Measurements from ENCODE around the gene WBP2NL.

WBP2NL gene

DNA sequence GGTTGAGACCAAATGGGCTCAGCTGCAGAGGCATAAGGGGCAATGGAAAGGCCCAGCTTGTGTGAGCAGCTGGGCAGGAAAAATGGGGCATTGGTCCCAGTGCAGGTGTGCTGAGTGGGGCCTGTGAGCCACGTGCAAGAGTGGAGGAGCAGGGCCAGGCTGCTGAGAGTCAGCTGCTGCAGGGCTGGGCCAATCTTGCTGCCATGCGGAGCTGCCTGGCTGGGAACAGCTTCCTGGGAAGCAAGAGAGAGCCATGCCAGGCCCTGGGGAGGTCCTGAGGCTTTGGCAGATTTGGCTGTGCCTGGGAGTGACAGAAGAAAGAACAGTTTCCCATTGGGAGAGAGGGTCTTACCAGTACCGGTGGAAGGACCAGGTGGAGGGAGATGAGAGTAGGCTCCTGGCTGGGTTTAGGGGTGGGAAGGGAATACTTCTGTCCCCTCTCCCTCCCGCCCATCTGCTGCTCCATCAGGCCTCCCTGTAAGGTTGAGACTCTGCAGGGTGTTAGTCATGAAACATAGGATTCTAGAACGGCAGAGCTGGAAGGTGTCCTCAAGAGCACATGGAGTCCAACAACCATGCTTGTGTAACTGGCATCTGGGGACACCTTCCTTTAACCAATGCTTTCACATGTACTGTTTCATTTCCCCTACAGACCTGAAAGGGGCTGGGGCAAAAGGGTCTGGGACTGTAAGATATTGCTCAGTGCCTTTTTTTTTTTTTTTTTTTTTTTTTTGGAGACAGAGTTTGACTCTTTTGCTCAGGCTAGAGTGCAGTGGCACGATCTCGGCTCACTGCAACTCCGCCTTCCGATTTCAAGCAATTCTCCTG is 19.0 kb upstream of the WBP2NL start:
- no peak for DNase-seq

DNA sequence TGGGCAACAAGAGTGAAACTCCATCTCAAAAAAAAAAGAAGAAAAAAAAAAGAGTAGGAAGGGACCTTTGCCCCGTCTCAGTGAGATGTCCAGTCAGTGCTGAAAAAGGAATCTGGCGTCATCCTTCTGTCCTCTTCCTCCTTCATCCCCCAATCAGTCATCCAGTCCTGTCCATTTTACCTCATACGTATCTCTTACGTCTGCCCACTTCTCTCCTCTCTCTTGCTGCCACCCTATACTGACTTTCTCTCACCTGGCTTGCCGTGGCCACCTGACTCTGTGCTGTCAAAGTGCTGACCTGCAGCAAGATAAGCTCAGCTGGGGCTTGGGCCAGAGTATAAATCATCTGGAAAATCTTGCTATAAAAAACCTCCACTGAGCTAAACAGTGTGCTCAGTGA is 15.7 kb upstream of the WBP2NL start:
- DNase-seq, result no peak

DNA sequence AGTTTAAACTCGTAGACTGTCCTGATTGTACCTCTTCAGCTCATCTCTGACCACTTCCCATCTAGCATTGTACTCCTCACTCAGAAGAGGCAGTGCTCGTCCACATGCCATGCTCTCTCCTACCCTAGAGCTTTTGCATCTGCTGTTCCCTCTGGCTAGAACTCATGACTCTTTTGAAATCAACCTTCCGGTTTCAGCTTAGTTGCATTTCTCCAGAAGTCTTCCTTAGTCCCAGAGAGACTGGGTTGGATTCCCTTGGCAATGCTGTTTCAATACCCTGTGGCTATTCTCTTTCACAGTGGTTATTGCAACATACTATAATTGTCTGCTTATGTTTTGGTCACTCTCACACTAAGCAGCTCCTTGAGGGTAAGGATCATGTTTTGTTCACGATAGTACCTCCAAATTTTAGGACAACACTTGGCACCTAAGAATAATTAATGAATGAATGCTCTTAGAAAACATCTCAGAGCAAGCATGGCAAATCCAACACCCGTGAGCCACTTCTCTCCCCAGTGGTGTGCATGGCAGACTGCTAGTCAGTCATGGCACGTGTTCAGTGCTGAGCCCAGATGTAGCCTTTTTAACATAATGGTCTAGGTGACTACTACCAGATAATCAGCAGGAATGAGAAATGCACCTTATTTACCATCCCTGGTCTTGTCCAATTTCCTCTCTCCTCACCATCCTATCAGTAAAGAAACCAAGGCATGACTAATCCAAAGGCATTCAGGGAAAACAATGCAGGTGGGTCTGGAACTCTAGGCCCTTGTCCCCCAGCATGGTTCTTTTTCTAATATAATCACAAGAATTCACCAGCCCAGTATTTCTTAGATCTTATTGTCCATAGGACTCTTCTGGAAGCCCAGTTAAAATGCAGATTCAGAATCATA is 14.8 kb upstream of the WBP2NL start:
- DNase-seq, result no peak

DNA sequence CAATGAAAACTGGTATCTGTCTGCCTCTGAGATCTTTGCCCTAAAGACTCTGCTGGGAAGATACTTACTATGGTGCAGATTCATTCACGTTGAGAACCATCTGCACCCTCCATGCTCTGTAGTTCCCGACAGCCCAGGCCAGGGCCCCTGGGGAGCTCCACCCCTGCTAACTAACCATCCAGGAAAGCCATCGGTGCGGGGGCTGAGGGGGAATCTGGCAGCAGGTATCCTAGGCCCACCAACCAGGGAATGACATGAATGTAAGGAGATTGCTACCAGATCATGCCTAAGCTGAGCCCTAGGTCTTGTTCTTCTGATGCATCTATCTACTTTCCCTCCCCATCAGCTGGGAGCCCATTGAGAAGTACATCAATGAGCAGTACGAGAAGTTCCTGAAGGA is 11.3 kb upstream of the WBP2NL start:
- DNase-seq, result no peak

DNA sequence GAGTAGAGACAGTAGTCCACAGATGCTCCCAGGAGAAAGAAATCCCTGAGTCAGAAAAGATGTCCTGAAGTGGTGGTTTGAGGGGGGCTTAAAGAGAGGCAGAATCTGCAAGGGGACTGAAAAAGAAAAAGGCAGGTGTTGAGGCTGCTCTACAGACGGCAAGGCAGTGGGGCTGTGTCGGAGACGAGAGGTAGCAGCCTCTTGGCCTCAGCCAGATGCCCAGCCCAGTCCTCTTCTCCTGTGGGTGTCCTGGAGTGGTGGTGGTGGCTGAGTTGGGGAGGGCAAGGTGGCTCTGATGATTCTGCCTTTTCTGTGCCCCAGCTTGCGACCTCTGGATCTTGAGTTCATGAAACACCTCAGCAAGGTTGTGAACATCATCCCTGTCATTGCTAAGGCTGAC is 9.3 kb upstream of the WBP2NL start:
- no peak for DNase-seq

DNA sequence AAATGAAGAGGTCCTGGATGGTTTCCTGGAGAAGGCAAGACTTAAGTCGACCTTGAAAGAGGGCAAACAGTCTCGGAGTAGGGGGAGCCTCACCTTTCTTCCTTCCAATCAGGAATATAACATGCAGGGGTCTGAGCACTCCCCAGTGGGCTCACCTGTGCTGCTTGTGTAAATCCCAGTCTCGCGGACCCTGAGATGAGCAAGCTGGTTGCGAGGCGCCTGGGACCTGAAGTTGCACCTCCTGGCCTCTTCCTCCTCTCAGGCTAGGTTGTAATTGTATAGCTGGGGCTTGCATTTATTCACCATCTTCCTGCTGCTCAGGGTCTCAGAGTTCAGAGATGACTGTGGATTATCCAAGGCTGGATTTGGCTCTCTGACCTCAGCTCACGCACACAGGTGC is 7.5 kb upstream of the WBP2NL start:
- DNase-seq, result no peak

DNA sequence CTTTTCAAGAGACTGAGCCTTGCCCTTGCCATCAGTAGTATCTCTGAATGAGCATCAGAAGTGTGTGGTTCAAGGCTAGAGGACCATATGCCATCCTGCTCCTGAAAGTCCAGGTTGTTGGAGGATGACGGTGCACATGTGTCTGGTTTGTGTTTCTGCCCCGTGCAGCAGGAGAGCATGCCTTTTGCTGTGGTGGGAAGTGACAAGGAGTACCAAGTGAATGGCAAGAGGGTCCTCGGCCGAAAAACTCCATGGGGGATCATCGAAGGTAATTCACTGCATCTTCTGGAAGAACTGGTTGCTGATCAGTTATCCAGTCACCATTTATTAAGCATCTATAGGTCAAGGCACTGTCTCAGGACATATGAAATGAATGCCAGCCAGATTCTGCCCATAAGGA is 6.1 kb upstream of the WBP2NL start:
- no peak for DNase-seq

DNA sequence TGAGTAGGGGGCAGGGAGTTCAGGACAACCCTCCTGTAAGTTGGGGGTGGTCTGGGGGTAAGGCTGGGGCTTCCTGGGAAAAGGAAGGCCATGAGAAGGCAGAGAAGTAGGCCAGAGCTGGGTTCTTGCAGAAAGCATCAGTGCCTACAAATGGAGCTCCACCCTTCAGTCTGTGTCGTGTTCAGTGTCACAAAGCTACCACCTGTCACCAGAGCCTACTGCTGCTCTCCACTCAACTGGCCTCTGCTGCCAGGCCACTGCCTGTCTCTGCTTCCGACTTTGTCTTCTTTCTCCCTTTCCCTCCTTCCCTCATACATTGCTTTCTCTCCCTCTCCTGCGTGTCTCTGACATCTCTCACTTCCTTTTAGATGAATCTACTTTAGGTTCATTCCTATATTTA is 3.4 kb upstream of the WBP2NL start:
- DNase-seq, result no peak

DNA sequence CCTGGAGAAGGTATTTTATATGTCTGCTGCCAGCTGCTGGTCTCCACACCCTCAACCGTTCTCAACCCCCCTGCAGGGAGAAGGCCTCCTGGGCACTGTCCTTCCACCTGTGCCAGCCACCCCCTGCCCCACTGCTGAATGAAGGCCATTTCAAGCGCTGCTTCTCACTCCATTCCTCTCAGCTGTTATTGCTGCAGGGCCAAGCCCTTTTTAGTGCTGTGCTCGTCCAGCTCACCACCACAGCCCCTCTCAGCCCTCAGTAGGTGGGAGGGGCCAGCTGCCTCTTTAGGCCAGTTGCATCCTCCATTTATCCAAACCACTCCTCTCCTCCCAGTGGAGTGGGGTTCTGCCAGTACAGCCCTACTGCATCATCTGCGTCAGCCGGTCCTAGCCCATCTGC is 1.8 kb upstream of the WBP2NL start:
- DNase-seq, result no peak

GRCh38 chr22:42000466-42000865 is 1.9 kb downstream of the WBP2NL start:
- DNase-seq, result no peak

DNA sequence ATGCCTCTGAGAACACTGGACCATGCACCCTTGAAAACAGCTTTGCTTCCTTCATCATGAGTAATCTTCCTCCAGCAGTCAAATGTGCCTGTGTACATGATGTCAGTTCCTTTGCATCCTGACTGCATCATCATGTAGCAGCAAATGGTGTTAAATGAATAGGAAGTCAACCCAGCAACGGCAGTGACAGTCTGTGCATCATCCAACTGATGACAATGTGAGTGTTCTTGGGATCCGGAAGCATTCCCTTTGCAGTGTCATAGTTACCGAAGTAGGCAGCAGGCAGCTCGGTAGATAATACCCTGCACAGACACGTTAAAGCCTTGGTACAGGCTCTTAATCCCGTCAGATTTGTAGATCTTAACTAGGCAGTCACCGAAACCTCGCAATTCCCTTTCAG is 2.5 kb downstream of the WBP2NL start:
- DNase-seq, result no peak

DNA sequence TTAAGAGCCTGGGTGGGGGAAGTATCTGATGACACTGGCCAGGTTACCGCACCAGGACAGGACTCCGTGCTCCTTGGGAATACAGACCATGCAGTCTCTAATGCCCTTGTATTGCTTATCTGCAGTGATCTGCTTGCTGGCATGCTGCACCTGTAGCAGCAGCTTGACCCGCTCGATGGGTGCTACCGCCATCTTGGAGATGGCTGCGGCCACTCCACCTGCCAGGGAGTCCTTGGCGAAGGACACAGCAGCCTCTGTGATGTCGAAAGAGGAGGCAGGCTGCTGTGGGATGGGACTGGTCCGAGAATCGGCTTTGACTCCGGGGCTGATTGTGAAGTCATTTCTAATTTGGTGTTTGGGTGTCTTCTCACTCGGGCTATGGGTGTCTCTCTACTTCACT is 3.1 kb downstream of the WBP2NL start:
- DNase-seq, result no peak

GRCh38 chr22:42007922-42008321 is 9.3 kb downstream of the WBP2NL start:
- no peak for DNase-seq

DNA sequence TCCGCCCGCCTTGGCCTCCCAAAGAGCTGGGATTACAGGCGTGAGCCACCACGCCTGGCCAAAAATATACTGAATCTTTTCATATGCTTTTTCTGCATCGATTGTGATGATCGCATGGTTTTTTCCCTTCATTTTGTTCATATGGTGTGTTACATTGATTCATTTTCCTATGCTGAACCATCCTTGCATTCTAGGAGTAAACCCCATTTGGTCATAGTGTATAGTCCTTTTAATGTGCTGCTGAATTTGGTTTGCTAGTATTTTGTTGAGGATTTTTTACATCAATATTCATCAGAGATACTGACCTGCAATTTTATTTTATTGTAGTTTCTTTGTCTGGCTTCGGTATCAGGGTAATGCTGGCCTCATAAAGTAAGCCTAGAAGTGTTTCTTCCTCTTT is 12.2 kb downstream of the WBP2NL start:
- no peak for DNase-seq

DNA sequence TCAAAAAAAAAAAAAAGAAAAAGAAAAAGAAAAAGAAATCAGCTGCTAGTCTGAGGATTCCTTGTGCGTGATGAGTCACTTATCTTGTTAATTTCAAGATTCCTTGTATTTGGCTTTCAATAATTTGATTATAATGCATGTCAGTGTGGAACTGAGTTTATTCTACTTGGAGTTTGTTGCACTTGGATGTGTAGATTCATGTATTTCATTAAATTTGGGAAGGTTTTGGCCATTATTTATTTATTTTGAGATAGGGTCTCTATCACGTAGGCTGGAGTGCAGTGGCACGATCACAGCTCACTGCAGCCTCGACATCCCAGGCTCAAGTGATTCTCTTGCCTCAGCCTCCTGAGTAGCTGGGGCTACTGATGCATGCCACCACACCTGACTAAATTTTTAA is 14.8 kb downstream of the WBP2NL start:
- DNase-seq, result no peak

GRCh38 chr22:42016111-42016510 is 17.5 kb downstream of the WBP2NL start:
- DNase-seq, result no peak

GRCh38 chr22:42018224-42018623 is 19.6 kb downstream of the WBP2NL start:
- no peak for DNase-seq

- no peak for DNase-seq
Observed at GRCh38 chr22:42021571-42021970, 23.0 kb downstream of the WBP2NL start.

- DNase-seq, result no peak
Observed at GRCh38 chr22:42022162-42022847, 23.7 kb downstream of the WBP2NL start.

- DNase-seq, result no peak
Observed at GRCh38 chr22:42025421-42025820, 26.8 kb downstream of the WBP2NL start.

DNA sequence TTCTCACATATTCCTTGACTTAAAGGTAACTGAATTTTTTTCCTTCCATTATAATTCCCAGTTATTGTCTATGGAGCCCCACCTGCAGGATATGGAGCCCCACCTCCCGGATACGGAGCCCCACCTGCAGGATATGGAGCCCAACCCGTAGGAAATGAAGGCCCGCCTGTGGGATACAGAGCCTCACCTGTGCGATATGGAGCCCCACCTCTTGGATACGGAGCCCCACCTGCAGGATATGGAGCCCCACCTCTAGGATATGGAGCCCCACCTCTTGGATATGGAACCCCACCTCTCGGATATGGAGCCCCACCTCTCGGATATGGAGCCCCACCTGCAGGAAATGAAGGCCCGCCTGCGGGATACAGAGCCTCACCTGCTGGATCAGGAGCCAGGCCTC is 28.1 kb downstream of the WBP2NL start:
- DNase-seq, result no peak

DNA sequence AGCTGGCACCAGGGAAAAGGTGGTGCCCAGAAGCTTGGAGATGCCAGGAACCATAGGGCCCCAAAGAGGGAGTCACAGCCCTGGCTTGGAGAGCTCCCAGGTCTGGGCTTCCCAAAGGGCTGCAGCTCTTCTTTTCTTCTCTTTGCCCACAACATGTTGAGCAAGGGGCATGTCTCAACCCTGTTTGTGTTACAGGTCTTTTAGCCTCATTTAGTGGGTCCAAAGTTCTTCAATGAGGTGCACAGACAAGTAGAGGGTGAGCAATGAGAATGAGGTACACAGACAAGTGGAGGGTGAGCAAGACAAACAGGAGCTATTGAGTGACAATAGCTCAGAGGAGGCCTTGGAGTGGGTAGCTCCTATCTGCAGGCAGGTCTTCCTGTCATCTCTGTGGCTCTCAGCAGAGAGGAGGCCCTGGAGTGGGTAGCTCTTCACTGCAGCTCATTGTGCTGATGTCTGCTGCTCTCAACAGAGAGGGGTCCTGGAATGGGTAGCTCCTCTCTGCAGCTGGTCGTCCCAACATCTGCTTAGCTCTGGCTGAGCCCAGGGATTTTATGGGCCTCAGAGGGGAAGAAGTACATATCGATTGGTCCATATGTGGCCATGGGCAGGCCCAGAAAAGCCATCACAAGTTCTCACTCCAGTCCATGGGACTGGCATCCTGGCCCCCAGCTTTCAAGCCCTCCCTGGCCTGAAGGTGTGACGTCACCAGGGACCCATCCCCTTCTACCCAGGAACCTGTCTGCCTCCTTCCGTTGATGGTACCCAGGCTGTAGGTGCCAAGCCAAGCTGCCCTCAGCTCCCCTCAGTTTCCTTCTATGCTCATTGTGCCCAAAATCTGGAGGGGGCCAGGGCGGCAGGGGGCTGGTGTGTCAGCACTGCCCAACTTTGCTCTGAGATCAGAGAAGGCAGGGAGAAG is 34.9 kb downstream of the WBP2NL start:
- DNase-seq, result no peak

DNA sequence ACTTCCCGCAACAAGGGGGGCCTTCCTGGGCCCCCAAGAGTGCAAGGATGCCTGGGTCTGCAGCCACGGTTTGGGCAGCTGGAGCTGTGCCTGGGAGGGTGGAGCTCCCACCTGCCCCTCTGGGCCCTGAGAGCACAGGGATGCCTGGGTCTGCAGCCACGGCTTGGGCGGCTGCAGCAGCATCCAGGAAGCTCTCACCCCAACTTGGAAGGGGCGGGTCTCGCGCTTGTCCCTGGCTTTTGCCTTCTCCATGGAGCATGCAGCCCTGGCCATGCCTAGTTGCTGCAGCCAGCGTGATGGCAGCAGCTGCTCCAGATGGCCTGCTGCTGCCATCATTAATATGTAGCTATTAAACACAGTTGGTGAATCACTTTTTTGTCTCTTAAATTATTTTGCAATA is 36.7 kb downstream of the WBP2NL start:
- DNase-seq, result no peak
